Fibroblast of villous mesenchyme (primary cell): ENCODE results near the gene CISD3. TPM values are rescaled to one million over a fixed set of nuclear protein-coding genes. Genes with fewer than 3 reads are reported as not detected.

Source experiments
- DNase-seq: peaks from one replicate; pipeline ENCODE4 v3.0.0-alpha.2; 2010; ENCODE audit warnings: low read depth
- H3K4me3 ChIP-seq: 2 replicates; pipeline ENCODE4 v1.5.1; 2011; ENCODE audit warnings: low read depth, mild to moderate bottlenecking, low read length
- CTCF ChIP-seq: IDR thresholded peaks from 2 replicates; pipeline ENCODE4 v1.5.1; 2012; ENCODE audit warnings: low read depth, mild to moderate bottlenecking, low read length; ENCODE audit not compliant: insufficient read depth
- total RNA-seq: library from RNA; depleted of rRNA; stranded (reverse); fragments of >200 nt; gene quantifications from 2 replicates; pipeline ENCODE4 v1.2.3, GENCODE V29; 2012

The CISD3 gene
- total RNA-seq, 1 donor: 2.6 TPM

GRCh38 chr17:38707678-38708351 lies 22.3 kb upstream of the CISD3 start:
- no peak for TF ChIP-seq CTCF
- H3K4me3 ChIP-seq: no peak overlapping the region
- DNase-seq: no peak

- no peak overlapping the region for H3K4me3 ChIP-seq
- DNase-seq: no peak
- no peak for TF ChIP-seq CTCF
Measured at GRCh38 chr17:38709104-38709820, 20.9 kb upstream of the CISD3 start.

GRCh38 chr17:38709864-38710603 lies 20.1 kb upstream of the CISD3 start:
- DNase-seq: no peak
- no peak overlapping the region for H3K4me3 ChIP-seq
- TF ChIP-seq CTCF: no peak

- H3K4me3 ChIP-seq: no peak overlapping the region
- TF ChIP-seq CTCF: no peak
- DNase-seq: no peak
Measured at GRCh38 chr17:38710604-38710962, 19.6 kb upstream of the CISD3 start.

GRCh38 chr17:38710985-38711384 lies 19.2 kb upstream of the CISD3 start:
- H3K4me3 ChIP-seq: no peak overlapping the region
- no peak for TF ChIP-seq CTCF
- DNase-seq: no peak

GRCh38 chr17:38711792-38712571 lies 18.2 kb upstream of the CISD3 start:
- TF ChIP-seq CTCF: no peak
- no peak for DNase-seq
- no peak overlapping the region for H3K4me3 ChIP-seq
